ENCODE data around the gene CSMD2.

Gene CSMD2

GRCh38 chr1:33985656-33986055 is 179.4 kb downstream of the CSMD2 start:
- TF ChIP-seq TAF1 (IDR thresholded peaks at IDR 0.05; ENCODE audit: low read depth): no peak
- TF ChIP-seq EGR1 (IDR thresholded peaks at IDR 0.05): no peak
- TF ChIP-seq USF1 (IDR thresholded peaks at IDR 0.05): no peak
- no peak for TF ChIP-seq TCF12 (IDR thresholded peaks at IDR 0.05; ENCODE audit: low read depth)
- no peak for TF ChIP-seq MAX (IDR thresholded peaks at IDR 0.05)
- no peak for TF ChIP-seq TEAD4 (IDR thresholded peaks at IDR 0.05)
- TF ChIP-seq RAD21 (IDR thresholded peaks at IDR 0.05; ENCODE audit: low read depth): no peak
- TF ChIP-seq CEBPB (IDR thresholded peaks at IDR 0.05): no peak

GRCh38 chr1:33984906-33985565 is 180.0 kb downstream of the CSMD2 start:
- TF ChIP-seq YY1 (IDR thresholded peaks at IDR 0.05; ENCODE audit: low read depth) (no peak), EP300 (IDR thresholded peaks at IDR 0.05; ENCODE audit: borderline replicate concordance) (no peak), CREB1 (IDR thresholded peaks at IDR 0.05; ENCODE audit: low read depth) (no peak)

- TF ChIP-seq CREB1 (IDR thresholded peaks at IDR 0.05; ENCODE audit: low read depth): no peak
- no peak for TF ChIP-seq EP300 (IDR thresholded peaks at IDR 0.05; ENCODE audit: borderline replicate concordance)
- no peak for TF ChIP-seq ZBTB7A (IDR thresholded peaks at IDR 0.05; ENCODE audit: low read depth)
Observed at GRCh38 chr1:33982419-33982818, 182.6 kb downstream of the CSMD2 start.

- no peak for TF ChIP-seq YY1 (IDR thresholded peaks at IDR 0.05; ENCODE audit: low read depth)
- no peak for TF ChIP-seq ZBTB7A (IDR thresholded peaks at IDR 0.05; ENCODE audit: low read depth)
Observed at GRCh38 chr1:33979341-33979740, 185.7 kb downstream of the CSMD2 start.

- TF ChIP-seq YY1 (IDR thresholded peaks at IDR 0.05; ENCODE audit: low read depth) (no peak), TAF1 (IDR thresholded peaks at IDR 0.05; ENCODE audit: low read depth) (no peak), CREB1 (IDR thresholded peaks at IDR 0.05; ENCODE audit: low read depth) (no peak), RAD21 (IDR thresholded peaks at IDR 0.05; ENCODE audit: low read depth) (no peak), CEBPB (IDR thresholded peaks at IDR 0.05) (no peak), NFIC (IDR thresholded peaks at IDR 0.05) (no peak), USF1 (IDR thresholded peaks at IDR 0.05) (no peak), MAX (IDR thresholded peaks at IDR 0.05) (no peak), TCF12 (IDR thresholded peaks at IDR 0.05; ENCODE audit: low read depth) (no peak), FOXM1 (IDR thresholded peaks at IDR 0.05; ENCODE audit: borderline replicate concordance, low read depth) (no peak), TEAD4 (IDR thresholded peaks at IDR 0.05) (no peak), EGR1 (IDR thresholded peaks at IDR 0.05) (no peak), REST (IDR thresholded peaks at IDR 0.05; ENCODE audit: low read depth) (no peak), ZBTB7A (IDR thresholded peaks at IDR 0.05; ENCODE audit: low read depth) (no peak), EP300 (IDR thresholded peaks at IDR 0.05; ENCODE audit: borderline replicate concordance) (no peak)
Observed at GRCh38 chr1:33975961-33976360, 189.1 kb downstream of the CSMD2 start.

GRCh38 chr1:33973799-33974545 is 191.1 kb downstream of the CSMD2 start:
- no peak for TF ChIP-seq USF1 (IDR thresholded peaks at IDR 0.05)
- TF ChIP-seq CREB1 (IDR thresholded peaks at IDR 0.05; ENCODE audit: low read depth): no peak
- TF ChIP-seq EP300 (IDR thresholded peaks at IDR 0.05; ENCODE audit: borderline replicate concordance): no peak
- no peak for TF ChIP-seq TCF12 (IDR thresholded peaks at IDR 0.05; ENCODE audit: low read depth)
- TF ChIP-seq TEAD4 (IDR thresholded peaks at IDR 0.05): no peak
- no peak for TF ChIP-seq REST (IDR thresholded peaks at IDR 0.05; ENCODE audit: low read depth)
- TF ChIP-seq MAX (IDR thresholded peaks at IDR 0.05): no peak
- no peak for TF ChIP-seq CEBPB (IDR thresholded peaks at IDR 0.05)
- TF ChIP-seq YY1 (IDR thresholded peaks at IDR 0.05; ENCODE audit: low read depth): no peak
- no peak for TF ChIP-seq EGR1 (IDR thresholded peaks at IDR 0.05)
